Hematopoietic multipotent progenitor cell treated with erythropoietin and hydrocortisone succinate and interleukin-3 and kit ligand, for 4 days (in vitro differentiated cells): ENCODE results near the gene TGFBR3.

Source experiments
- DNase-seq: peaks from one replicate; pipeline ENCODE4 v3.0.0-alpha.2; 2015

Gene TGFBR3

DNA sequence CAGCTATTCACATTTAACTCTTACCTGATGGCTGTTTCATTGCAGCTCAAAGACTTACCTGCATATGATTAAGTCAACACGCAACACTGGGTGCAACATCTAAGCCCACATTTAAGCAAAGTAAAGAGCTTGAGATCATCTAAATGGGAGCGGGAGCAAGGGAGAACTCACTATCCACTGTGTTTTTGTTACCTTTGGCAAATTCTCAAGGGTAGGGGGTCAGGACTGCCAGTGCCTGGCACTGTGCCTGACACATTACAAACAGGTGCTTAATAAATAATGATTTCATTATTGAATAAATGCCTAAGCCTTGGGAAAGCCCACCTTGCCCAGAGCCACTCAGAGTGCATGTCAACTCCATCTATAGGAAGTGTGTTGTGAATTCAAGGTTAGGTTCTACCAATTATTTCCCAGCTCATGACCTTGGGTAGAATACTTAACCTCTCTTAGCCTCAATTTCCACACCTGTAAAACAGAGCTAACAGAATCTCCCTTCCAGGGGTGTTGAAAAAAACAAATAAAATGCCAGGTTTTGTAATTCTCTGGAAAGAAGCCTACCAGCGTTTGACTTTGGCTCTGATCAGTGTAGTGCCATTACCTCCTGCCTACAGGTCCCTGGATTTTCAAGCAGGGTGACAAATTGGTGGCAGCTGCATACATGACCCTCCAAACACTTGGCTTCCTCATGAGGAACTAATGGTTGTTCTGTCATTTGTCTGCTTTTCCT lies 109.7 kb downstream of the TGFBR3 start:
- no peak for DNase-seq

DNA sequence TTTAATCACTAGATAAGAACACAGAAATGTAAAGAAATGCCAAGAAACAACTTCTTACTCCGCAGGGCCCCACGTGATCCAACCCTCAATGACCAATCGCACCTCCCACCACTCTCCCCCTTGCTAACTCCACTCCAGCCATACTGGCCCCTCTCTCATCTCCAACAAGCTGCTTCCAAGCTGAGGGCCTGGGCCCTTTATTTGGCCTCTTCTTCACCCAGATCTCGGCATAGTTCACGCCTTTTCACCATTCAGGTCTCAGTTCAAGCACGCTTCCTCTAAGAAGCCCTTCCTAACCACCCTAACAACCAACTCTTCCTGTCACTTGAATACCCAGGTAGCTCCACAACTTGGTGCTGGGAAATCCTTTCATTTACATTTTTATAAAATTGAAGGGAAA lies 110.7 kb downstream of the TGFBR3 start:
- DNase-seq = no peak

DNA sequence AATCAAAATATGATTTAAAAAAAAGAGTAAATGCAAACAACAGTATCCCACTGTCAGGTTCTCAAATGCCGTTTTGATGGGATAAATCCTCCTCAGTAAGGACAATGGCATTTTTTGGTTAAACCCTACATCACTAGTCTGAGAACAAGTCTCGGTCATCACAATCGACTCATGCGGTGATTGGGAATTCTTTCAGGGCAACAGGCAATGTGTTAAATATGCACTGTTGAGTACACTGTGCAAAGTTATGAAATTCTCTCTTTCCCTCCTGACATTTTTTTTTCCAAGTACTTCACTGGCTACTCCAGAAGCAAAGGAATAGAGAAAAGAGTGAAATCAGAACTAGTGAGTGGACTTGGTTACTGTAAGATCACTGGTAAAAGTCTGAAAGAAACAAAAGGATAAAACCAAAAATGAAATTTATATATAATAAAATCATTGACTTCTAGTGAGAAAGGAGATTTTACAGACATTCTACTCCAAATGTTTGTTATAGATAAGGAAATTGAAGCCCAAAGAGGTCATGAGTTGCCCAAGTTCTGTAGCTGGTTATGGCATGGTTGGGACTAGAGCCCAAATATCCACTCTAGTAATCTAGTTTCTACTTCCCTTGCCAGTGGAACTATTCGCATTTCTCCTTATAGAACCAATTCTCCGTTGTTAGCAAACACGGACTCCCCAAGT lies 111.3 kb downstream of the TGFBR3 start:
- DNase-seq = no peak

DNA sequence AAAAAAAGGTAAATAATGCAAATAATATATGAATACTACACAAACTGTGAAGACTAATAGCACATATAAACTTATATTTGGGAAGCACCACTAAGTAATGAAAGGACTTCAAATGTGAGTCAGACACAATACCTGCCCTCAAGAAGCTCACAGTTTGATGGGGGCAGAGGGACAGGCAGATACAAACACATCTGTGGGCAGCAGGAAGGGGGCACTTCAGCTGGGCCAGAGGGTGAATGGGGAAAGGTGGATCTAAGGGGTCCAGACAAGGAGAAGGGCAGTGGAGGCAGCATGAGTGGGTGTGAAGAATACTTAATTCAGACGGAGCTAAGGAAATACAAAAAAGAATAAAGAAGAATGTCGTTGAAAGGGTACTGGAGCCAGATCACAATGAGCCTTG lies 114.2 kb downstream of the TGFBR3 start:
- DNase-seq = no peak

DNA sequence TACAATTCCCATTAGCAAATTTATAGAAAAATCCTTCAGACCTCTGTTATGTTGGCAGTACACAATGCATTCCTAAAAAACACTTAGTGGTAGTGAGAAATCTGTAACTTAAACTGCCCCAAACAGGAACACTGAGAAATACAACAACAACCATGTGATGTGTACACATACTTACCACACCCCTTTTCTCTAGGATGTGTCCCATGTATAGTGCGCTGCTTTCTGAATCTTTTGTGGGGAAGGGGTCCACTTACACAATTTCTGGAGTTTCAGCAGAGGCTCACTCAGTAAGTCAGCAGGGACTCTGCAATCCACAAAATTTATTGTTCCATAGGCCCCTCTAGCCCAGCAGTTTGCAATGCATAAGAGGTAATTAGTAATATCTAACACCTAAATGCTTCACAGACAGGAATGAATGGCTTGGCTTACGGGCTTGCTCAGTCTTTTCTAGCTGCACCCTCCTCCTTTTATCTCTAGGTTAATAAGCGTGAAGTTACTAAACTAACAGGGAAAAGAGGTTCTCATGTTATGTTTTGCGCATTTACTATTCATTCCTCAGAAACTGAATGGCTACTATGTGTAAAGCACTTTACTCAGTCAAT lies 115.2 kb downstream of the TGFBR3 start:
- no peak for DNase-seq

DNA sequence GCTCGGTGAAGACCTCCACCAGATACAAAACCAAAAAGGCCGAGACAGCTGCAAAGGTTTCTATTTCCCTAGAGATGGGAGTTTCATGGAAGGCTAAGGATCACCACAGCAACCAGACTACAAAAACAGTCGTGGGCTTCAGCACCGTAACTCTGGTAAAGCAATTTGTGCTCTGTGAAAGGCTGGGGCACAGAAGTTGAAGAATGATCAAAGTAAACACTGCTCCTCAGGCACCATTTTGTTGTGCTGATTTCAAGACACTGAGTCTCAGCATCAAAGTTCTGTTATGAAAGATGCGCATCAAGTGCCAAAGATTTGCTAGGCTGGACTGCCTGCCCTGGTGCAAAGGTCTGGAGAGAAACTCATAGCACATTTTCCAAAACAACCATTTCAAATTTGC lies 116.2 kb downstream of the TGFBR3 start:
- DNase-seq = no peak

DNA sequence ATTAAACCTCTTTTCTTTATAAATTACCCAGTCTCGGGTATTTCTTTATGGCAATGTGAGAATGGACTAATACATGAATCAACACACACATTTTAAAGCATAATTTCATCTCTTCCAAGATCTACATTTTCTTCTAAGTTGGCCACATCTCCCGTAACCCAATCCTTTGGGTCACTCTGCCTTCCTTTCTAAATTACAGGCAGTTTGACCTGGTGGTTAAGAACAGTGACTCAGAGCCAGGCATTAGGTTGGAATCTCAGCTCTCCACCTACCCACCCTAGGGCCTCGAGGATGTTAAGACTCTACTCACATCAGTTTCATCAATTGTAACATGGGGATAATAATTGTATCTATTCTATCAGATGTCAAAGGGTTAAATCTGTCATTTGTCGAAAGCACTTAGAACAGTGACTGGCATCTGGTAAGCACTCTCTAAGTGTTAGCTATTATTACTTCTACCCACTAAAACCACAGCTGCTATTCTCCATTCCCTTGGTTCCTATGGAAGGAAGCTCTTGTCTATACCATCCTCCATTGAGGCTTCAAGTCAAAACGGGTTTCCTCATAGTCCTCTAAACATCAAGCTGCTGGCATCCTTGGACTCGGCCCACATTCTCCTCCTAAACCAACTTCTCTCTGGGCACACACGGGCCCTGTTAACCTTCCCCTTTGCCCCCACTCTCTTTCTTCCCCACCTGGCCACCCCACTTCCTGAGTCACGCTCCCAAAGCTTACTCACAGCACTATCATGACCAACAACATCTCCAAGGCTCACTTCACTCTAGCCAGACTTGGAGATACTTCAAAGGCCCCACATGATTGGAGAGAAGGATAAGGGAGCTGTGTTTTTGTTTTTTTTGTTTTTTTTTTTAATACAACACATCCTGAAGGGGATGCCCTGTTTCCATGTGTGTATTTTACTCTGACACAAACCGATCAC lies 116.9 kb downstream of the TGFBR3 start:
- no peak for DNase-seq

DNA sequence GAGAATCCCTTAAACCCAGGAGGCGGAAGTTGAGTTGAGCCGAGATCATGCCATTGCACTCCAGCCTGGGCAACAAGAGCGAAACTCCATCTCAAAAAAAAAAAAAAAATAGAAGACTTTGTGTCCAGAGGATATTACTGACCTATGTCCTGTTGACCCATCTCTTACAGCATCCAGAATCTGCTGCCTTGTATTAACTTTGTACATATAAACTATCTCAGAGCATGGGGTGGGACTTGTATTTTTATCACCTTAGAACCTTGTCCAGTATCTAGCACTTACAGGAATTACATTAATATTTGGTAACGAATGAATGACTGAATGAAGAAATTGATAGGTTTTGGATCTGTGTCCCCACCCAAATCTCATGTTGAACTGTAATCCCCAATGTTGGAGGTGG lies 117.8 kb downstream of the TGFBR3 start:
- DNase-seq = no peak

DNA sequence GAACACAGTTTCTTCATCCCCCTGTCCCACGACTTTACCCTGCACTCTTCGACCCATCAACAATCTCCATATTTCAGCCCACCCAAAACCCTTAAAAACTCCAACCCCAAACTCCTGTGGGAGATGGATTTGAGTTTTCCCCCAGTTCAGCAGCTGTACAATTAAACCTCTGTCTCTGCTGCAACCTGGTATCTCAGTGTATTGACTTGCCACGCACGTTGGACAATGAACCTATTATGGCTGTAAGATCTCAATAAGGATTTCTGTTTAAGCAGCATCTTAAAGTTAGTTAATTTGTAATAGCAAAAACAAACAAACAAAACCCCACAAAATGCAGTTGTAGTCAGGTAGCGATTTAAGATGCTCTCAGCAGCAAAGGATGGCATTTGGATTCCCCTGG lies 119.1 kb downstream of the TGFBR3 start:
- no peak for DNase-seq

DNA sequence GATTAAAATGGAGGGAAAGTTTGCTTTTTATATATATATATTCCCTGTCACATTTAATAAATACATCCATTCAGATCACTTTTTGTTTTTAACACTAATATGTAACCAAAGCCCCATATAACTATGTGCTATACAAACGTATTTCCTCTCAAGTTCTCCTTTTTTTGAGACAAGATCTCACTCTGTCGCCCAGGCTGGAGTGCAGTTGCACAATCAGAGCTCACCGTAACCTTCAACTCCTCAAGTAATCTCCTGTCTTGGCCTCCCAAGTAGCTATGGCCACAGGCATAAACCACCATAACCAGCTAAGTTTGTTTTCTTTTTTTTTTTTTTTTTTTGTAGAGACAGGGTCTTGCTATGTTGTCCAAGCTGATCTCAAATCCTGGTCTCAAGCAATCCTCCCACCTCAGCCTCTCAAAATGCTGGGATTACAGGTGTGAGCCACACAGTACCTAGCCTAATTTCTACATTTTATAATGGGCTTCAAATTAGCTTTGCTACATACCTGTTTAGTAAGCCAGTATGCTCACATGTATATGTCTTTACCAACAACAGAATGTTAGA lies 120.0 kb downstream of the TGFBR3 start:
- peak; percentile 76 for DNase-seq

DNA sequence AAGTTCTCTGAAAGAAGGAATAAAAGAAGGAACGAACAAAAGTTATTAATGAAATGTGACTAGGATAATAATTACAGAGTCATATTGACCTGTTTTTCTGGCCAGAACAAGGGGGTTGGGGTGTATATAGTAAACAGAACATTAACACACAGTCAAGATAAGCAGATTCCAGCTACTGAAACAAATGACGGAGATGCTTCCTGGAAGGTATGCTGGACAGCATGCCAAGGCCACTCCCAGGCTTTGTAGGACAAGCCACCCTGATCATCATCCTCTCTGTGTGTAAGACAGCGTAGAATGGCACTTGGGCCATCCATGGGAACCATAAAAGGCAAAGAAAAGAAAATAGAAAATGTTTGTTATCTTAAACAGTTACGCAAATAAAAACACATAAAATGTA lies 120.7 kb downstream of the TGFBR3 start:
- DNase-seq = no peak

DNA sequence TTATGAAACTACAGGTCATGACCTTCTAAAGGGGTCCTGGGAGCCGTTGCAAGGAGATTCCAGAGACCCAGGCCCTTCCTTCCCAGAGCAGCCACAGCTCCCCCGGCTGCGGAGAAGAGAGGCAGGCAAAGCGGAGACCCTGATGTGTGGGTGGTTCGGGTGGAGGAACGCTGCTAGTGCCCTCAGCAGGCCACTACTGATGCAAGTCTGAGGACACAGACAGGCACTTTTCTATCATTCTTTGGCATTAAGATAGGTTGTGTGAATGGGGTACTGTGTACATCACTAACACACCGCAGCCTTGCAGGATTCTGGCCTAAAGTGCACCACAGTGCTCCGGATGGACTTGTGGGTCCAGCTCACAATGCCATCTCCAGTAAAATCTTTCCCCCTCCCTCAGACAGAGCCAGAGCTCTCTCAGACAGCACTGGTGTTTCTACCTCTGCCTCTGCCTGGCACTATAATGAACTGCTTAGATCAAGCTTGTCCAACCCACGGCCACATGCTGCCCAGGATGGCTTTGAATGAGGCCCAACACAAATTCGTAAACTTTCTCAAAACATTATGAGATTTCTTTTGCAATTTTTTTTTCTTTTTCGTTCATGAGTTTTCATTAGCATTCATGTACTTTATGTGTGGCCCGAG lies 121.4 kb downstream of the TGFBR3 start:
- DNase-seq = no peak

DNA sequence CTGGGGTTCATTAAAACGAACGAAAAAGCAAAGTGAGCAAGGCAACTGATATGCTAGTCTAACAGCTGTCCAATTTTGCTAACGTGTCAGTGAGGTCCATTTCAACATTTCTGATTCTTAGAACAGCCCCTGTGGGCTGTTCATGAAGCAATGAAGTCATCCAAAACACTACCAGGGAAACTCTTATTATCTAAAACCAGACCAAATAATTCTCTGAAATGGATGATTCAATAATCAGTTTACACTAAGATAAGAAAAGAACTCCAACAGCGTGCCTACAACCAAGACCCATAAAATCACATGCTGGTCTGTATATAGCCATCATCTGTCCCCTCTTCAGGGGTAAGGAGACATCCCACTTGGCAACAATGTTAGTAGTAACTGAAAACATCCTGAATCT lies 122.7 kb downstream of the TGFBR3 start:
- DNase-seq = peak; percentile 68

DNA sequence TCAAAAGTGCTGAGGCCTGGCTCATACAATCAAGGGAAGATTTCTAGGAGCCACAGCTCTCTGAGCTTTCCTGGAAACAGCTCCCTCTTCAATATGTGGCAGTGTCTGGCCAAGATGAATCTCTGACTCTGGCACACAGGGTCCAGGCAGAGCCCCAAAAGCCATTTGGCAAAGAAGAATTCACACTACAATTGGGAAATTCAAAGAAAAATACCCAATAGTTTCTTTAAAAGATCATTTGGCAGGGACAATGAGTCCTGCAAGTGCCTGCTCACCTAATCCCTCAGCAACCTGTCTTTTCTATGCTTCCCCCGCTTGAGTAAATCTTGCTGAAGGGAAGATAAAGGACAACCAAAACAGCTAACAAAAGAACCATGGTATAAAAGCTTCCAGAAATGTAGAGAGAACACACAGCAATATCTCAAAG lies 124.6 kb downstream of the TGFBR3 start:
- DNase-seq = no peak

DNA sequence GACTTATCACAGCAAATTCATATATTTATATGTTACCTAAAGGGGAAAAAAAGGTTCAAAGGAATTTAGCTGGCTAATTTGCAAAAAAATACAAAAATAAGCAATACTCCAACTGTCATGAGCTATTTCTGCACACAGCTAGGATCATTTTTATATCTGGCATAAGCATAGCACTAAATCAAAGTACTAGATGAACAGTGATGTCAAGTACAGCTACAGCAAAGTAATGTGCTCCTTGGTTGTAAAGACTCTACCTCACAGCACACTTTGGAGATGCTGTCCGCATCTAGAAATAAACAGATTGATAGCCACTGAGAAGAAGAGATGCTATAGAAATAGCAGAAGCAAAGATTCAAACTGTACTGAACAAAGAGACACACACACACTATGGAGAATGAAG lies 125.4 kb downstream of the TGFBR3 start:
- DNase-seq = no peak

DNA sequence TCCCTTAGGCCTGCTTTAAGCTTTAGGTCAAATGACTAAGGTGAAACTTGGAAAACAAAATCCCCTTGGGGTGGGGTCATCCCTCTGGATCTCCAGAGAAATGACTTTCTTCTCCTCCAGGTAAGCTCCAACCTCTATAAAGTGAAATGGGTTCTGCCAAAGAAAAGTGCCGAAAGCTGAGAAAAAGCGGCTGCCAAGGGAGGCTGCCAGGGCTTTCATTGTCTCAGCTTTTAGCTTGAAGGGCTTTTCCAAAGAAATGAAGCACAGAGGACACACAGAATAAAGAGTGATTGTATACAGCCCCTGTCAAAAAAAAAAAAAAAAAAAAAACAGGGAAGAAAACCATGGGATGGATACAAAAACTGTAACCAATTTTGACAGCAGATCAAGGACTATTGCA lies 126.9 kb downstream of the TGFBR3 start:
- DNase-seq = no peak

DNA sequence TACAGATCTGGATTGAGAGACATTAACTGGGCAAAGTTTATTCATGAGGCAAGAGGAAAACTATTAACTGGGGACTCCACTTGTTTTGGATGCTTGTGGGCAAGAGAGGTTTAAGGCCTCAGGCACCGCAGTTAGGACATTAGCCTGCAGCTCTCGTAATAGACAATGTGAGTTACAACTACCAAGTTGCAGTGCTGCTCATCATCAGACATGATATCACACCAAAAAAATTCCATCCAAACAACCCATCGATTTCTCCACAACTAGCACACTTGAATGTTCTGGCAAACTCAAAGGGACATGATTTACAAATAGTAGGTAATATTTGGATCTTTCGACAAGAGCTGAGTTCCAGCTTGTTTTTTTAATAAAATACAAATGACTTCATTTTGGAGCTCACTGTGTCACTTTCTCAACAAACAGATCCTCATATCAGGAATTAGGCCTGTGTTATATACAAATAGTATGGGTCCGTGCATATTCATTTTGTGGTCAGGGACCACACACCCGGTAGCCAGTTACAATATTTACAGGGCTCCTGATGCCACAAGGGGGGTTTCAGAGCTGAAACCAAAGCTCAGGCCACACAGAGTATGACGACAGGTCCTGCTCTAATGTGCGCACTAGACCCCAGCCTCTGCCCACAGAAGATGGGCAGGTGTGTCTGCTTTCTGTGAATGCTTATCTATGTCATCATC lies 128.0 kb downstream of the TGFBR3 start:
- no peak for DNase-seq

DNA sequence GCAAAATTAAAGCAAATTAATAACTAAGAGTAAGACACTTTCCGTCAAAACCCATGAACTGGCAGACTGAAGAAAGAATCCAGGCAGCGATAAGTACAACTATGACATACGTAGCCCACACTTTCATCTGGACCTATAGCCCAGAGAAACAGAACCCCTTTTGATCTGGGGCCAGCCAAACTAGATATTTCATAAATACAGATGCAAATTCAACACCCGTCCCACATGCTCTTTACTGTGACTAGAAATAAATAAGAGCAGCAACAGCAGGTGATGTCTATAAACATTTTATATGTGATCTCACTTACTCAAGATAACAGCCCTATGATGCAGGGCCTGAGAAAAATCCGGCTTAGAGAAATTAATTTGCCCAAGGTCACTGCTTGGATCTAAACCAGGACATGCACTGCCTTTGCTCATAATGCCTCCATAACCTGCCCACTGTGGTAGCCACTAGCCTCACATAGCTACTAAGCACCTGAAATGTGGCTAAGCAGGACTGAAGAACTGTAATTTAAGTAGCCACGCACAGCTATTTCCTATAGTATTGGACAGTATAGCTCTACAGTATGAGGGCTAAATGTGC lies 130.2 kb downstream of the TGFBR3 start:
- DNase-seq = no peak

DNA sequence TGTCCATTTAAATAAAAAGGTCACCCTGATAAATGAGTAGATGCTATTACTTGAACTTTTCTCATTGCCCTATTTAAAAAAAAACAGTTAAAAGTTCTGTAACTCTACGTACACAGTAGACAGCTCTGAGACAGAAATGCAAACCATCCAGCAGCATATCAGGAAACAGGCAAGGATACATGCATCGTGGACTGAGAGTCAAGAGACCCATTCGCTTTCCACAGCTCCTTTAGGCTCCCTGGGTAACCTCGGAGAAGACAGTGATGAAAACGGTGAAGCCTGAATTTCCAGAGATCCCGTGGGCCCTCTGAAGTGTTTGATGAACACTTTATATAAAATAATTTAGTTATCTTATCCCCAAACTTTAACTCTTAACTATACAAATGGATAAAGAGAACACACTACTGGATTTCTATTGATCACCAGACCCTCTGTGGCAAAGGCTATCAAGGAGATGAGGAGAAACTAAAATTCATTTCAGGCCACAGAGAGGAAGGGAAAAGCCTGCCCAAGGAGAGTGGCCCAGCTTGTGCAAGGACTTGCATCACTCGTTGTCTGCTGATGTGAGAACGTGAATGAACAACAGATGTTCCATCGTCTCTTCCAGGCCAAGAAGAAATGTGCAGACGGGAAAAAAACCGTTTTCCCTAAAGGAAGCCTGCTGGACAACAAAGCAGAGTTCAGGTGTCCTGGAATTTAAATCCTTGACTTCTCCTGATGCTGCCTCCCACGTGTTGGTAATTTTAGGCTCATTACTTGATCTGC lies 131.0 kb downstream of the TGFBR3 start:
- no peak for DNase-seq

DNA sequence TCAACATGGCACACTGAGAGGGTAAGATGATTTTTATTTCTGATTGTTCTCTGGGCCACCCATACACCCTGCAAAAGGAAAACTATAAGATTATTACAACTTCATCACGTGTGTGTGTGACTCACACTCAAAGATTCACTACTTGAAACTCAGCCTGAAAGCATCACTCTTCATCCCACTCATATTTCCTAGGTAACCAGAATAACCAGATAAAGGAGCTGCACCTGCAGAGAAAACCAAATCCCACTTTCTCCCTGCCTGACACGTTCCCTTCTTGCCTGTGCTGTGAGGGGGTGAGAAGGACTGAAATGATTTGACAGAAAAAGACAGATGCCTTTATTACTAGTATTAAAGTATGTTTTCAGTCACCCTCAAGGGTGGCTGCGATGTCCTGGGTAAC lies 131.6 kb downstream of the TGFBR3 start:
- no peak for DNase-seq

DNA sequence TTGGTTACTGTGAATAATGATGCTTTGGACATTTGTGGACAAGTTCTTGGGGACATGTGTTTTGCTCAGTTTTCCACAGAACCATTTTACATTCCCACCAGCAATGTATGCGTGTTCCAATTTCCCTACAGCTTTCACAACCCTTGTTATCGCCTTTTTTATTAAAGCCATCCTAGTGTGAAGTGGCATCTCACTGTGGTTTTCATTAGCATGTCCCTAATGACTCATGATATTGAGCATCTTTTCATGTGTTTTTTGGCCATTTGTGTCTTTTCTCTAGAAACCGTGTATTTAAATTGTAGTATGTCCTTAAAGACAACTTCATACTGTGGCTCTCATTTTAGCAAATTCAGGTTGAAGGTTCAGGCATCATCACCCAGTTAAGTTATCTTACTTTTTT lies 132.1 kb downstream of the TGFBR3 start:
- no peak for DNase-seq
